Colonic mucosa (tissue), 4 donors: ENCODE measurements around the gene FBXL16. TPM values are rescaled to one million over a fixed set of nuclear protein-coding genes. Genes with fewer than 3 reads are reported as not detected.

ENCODE experiments used
- DNase-seq: peaks from one replicate; pipeline ENCODE4 v3.0.0-alpha.2; 2020
- H3K27ac ChIP-seq: fragments of 200-600 bp; one replicate; pipeline ENCODE4 v1.8.0; 2021
- H3K27me3 ChIP-seq: fragments of 200-600 bp; one replicate; pipeline ENCODE4 v1.8.0; 2021
- H3K36me3 ChIP-seq: fragments of 200-600 bp; one replicate; pipeline ENCODE4 v1.8.0; 2021
- H3K4me1 ChIP-seq: fragments of 200-600 bp; one replicate; pipeline ENCODE4 v1.8.0; 2021; ENCODE audit warnings: mild to moderate bottlenecking
- H3K4me3 ChIP-seq: fragments of 200-600 bp; one replicate; pipeline ENCODE4 v1.8.0; 2021
- H3K9ac ChIP-seq, 2 donors: one replicate each; pipeline ENCODE4 v1.7.0; 2013; ENCODE audit warnings: control low read depth in 2 of 2, low read depth in 2 of 2, low read length in 2 of 2
- H3K9me3 ChIP-seq: fragments of 200-600 bp; one replicate; pipeline ENCODE4 v1.8.0; 2021
- intact Hi-C: fragments of 100-400 bp; cut with DNase I; formaldehyde crosslinking; loops from one replicate; pipeline ENCODE4 v1.14.1; 2022
- total RNA-seq, 2 donors: library from RNA; stranded (reverse); fragmentation: NEBNext Ultra II Directional in 1 of 2; extraction: Animal tissue kit (Norgen Biotek cat#: 25700) in 1 of 2; gene quantifications; one replicate each; pipeline ENCODE4 v1.2.1, GENCODE V29; 2021
- TF ChIP-seq, protein P1 (sequence below): fragments of 200-600 bp; IDR thresholded peaks from one replicate; pipeline ENCODE4 v1.8.0; 2022; ENCODE audit warnings: antibody characterized with exemption, mild to moderate bottlenecking
- donor health status: healthy.
- donor health status: DM: no; HTN: no; CAD: no.
- donor health status: DM: no; HTN: no; CAD: no.

The FBXL16 gene
- total RNA-seq, 2 donors from 2014 or later = 2.0 to 2.2 TPM

DNA sequence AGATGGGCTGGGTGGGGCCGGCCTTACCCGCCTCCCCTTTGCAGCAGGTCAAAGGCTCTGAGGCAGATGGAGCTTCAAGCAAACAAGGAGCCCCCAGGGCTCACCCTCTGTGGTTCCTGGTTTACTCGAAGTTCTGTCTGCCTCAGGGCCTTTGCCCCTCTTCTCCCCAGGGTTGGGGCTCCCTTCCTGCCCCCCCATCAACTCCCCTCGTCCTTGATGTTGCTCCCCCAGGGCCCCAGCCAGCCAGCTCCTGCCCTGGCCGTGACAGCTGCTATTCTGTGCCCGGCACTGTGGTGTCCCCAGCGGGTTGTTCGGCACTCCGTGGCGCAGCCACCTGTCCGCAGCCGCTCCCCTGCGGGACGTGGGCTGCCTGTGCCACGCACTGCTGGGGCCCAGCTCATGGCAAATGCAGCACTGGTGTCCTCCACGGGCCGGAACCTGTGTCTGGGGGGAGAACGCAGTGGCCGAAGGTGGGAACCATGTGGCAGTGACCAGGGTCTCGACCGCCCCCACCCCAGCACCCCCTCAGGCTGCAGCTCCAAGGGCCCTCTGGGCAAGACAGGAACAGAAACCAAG, 5.0 kb upstream of the FBXL16 start:
- Histone ChIP-seq H3K27ac (no peak overlapping the region), H3K36me3 (no peaks in the 10 kb centered on the region), H3K9ac (no peak overlapping the region), H3K27me3 (peaks cover 37% of the 10 kb centered on the region), H3K4me3 (no peak overlapping the region), H3K9me3 (no peaks in the 10 kb centered on the region), H3K4me1 (peaks cover 5% of the 10 kb centered on the region)
- DNase-seq = no peak
- intact Hi-C loops = loop anchor here (5.0 kb wide), 1 partner anchor 347 kb away; no protein-coding TSS in a partner anchor
- TF ChIP-seq, protein P1, sequence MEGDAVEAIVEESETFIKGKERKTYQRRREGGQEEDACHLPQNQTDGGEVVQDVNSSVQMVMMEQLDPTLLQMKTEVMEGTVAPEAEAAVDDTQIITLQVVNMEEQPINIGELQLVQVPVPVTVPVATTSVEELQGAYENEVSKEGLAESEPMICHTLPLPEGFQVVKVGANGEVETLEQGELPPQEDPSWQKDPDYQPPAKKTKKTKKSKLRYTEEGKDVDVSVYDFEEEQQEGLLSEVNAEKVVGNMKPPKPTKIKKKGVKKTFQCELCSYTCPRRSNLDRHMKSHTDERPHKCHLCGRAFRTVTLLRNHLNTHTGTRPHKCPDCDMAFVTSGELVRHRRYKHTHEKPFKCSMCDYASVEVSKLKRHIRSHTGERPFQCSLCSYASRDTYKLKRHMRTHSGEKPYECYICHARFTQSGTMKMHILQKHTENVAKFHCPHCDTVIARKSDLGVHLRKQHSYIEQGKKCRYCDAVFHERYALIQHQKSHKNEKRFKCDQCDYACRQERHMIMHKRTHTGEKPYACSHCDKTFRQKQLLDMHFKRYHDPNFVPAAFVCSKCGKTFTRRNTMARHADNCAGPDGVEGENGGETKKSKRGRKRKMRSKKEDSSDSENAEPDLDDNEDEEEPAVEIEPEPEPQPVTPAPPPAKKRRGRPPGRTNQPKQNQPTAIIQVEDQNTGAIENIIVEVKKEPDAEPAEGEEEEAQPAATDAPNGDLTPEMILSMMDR = no peak

DNA sequence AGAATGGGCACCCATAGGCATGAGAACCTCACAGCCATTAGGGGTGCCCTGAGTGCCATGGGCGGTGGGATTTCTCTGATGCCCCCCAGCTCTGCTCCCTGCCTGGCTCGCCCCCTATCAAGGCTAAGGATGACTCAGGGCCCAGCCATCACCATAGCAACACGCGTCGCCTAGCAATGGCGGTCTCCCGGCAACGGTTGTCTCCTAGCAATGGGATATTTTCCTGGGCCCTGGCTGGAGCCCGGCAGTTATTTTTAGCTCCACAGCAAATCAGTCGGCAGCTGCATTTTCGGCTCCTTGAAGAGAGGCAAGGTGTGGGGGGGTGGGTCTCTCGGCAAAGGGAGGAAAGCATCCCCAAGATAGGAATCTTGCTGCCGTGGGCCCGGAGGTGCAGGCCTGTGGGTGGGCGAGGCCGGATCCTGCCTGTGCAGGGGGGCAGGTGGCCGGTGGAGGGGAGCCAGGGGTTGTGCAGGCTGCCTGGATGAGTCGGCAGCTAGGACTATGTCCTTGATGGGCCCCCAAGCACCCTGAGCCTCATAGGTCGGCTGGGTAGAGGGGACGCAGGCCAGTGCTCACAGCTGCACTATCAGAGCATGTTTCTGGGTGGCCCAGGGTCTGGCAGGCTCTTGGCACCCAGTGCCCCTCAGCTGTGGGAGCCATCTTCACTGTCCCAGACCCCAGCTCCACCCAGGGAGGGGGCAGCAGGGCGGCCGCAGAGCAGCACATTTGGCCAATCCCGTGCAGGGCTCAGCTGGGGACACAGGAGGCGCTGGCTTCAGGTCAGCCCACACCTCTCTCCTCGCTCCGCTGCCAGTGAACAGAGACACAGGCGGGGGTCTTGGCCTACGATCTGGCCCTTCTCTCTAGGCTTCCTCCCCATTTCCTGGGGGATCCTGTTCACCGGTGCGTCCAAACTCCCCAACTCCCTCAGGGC, 4.2 kb upstream of the FBXL16 start:
- Histone ChIP-seq H3K27ac (no peak overlapping the region), H3K9me3 (no peaks in the 10 kb centered on the region), H3K36me3 (no peaks in the 10 kb centered on the region), H3K4me3 (no peak overlapping the region), H3K4me1 (peaks cover 5% of the 10 kb centered on the region), H3K9ac (no peak overlapping the region), H3K27me3 (peaks cover 43% of the 10 kb centered on the region)
- DNase-seq = no peak
- intact Hi-C loops = loop anchor here (5.0 kb wide), 1 partner anchor 347 kb away; no protein-coding TSS in a partner anchor
- TF ChIP-seq, protein P1 = no peak

DNA sequence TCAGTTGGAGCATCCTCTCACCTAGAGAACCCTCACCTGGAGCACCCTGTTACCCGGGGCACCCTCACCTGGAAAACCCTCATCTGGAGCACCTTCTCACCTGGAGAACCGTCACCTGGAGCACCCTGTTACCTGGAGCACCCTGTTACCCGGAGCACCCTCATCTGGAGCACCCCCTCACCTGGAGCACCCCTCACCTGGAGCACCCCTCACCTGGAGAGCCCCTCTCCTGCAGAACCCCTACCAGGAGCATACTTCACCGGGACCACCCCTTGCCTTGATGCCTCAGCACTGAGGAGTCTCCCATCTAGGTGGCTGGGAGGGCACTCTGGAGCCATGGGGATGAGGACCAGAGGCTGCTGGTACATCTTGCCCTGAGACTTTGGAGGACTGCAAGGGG, 3.4 kb upstream of the FBXL16 start:
- Histone ChIP-seq H3K4me1 (no peaks in the 10 kb centered on the region), H3K27ac (no peak overlapping the region), H3K9ac (no peak overlapping the region), H3K36me3 (no peaks in the 10 kb centered on the region), H3K9me3 (no peaks in the 10 kb centered on the region), H3K4me3 (no peak overlapping the region), H3K27me3 (peaks cover 52% of the 10 kb centered on the region)
- intact Hi-C loops = no loop called here
- DNase-seq = no peak
- TF ChIP-seq, protein P1 = no peak

DNA sequence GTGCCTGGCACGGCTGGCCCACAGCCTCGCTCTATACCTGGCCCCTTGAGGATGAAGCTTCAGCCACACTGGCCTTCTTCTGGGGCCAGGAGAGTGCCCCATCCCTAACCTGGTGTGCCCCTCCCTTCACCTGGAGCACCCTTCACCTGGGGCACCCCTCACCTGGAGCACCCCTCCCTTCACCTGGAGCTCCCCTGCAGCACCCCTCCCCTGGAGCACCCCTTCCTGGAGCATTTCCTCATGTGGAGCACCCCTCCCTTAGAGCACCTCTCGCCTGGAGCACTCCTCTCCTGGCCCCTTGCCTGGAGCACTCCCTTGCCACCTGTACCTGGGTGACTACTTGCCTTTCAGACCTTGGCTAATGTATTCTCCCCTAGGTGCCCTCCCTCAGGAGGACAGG, 2.4 kb upstream of the FBXL16 start:
- peaks cover 61% of the 10 kb centered on the region for H3K27me3 ChIP-seq
- H3K4me3 ChIP-seq = no peak overlapping the region
- no peaks in the 10 kb centered on the region for H3K9me3 ChIP-seq
- no peak overlapping the region for H3K27ac ChIP-seq
- no peaks in the 10 kb centered on the region for H3K36me3 ChIP-seq
- DNase-seq = no peak
- no peaks in the 10 kb centered on the region for H3K4me1 ChIP-seq
- TF ChIP-seq, protein P1 = no peak
- H3K9ac ChIP-seq = no peak overlapping the region
- intact Hi-C loops = no loop called here

DNA sequence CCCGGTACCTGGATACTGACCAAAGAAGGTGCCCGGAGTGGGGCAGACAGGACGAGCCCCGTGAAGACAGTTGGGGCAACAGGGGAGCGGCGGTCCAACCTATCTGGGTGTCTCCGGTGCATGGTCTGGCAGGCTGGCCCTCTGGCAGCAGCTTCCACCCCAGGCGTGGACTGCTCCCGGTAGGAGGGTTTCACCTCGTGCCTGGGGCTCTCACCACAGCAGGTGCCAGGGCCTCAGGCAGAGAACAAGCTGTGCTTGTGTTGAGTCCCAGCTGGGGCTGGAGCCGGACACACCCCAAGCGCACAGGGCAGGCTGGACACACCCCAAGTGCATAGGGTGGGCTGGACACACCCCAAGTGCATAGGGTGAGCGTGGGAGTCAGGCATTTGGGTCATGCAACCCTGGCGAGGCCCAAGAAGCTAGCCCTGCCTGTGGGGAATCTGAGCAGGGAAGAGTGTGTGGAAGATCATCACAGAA, 1.5 kb upstream of the FBXL16 start:
- no peaks in the 10 kb centered on the region for H3K4me1 ChIP-seq
- no peak overlapping the region for H3K4me3 ChIP-seq
- H3K36me3 ChIP-seq = no peaks in the 10 kb centered on the region
- H3K27ac ChIP-seq = no peak overlapping the region
- peaks cover 70% of the 10 kb centered on the region for H3K27me3 ChIP-seq
- H3K9ac ChIP-seq = no peak overlapping the region
- intact Hi-C loops = no loop called here
- no peak for DNase-seq
- TF ChIP-seq, protein P1 = no peak
- no peaks in the 10 kb centered on the region for H3K9me3 ChIP-seq
